Measurements from ENCODE around the gene AGTPBP1.
"Not testable (repeated sequence)": the region's sequence is repeated elsewhere in the genome, so short reads cannot be mapped to it uniquely, and the experiment has no call there.

AGTPBP1 gene

DNA sequence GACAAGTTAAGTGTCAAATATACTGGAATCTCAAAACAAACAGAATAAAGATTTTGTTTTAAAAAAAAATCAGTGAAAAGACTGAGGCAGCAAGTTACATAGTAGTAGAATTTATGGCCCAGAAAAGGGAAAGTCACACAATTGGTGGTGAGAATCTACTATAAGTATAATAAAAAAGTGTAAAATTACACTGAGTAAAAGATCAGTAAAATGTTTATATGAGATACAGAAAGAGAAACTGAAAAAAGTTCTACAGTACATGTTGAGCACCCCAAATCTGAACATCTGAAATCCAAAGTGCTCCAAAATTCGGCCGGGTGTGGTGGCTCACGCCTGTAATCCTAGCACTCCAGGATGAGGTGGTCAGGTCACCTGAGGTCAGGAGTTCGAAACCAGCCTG is 15.0 kb downstream of the AGTPBP1 start:
- no peak for DNase-seq

DNA sequence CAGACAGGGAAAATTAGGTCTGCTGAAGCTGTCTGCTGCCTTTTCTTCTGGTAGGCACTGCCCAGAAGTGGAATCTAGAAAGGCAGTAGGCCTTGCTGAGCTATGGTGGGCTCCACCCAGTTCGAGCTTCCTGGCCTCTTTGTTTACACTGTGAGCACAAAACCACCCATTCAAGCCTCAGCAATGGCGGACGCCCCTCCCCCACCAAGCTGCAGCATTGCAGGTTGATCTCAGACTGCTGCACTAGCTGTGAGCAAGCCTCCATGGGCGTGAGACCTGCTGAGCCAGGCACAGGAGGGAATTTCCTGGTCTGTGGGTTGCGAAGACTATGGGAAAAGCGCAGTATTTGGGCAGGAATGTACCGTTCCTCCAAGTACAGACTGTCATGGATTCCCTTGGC is 18.5 kb downstream of the AGTPBP1 start:
- no peak for DNase-seq

DNA sequence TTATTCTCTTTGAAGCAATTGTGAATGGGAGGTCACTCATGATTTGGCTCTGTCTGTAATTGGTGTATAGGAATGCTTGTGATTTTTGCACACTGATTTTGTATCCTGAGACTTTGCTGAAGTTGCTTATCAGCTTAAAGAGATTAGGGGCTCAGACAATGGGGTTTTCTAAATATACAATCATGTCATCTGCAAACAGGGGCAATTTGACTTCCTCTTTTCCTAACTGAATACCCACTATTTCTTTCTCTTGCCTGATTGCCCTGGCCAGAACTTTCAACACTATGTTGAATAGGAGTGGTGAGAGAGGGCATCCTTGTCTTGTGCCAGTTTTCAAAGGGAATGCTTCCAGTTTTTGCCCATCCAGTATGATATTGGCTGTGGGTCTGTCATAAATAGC is 22.3 kb downstream of the AGTPBP1 start:
- not testable (repeated sequence) for DNase-seq

DNA sequence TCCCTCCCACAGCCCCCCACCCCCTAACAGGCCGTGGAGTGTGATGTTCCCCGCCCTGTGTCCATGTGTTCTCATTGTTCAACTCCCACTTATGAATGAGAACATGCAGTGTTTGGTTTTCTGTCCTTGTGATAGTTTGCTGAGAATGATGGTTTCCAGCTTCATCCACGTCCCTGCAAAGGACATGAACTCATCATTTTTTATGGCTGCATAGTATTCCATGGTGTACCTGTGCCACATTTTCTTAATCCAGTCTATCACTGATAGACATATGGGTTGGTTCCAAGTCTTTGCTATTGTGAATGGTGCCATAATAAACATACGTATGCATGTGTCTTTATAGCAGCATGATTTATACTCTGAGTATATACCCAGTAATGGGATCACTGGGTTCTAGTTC is 23.9 kb downstream of the AGTPBP1 start:
- not testable (repeated sequence) for DNase-seq

DNA sequence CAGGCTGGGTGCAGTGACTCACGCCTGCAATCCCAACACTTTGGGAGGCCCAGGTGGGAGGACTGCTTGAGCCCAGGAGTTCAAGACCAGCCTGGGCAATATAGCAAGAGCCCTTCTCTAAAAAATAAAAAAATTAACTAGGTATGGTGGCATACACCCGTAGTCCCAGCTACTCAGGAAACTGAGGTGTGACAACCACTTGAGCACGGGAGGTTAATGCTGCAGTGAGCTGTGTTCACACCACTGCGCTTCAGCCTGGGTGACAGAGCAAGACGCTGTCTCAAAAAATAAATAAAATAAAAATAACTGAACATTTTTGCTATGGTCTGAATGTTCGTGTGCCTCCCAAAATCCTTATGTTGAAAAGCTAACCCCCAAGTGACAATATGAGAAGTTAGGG is 24.5 kb downstream of the AGTPBP1 start:
- DNase-seq = no peak

DNA sequence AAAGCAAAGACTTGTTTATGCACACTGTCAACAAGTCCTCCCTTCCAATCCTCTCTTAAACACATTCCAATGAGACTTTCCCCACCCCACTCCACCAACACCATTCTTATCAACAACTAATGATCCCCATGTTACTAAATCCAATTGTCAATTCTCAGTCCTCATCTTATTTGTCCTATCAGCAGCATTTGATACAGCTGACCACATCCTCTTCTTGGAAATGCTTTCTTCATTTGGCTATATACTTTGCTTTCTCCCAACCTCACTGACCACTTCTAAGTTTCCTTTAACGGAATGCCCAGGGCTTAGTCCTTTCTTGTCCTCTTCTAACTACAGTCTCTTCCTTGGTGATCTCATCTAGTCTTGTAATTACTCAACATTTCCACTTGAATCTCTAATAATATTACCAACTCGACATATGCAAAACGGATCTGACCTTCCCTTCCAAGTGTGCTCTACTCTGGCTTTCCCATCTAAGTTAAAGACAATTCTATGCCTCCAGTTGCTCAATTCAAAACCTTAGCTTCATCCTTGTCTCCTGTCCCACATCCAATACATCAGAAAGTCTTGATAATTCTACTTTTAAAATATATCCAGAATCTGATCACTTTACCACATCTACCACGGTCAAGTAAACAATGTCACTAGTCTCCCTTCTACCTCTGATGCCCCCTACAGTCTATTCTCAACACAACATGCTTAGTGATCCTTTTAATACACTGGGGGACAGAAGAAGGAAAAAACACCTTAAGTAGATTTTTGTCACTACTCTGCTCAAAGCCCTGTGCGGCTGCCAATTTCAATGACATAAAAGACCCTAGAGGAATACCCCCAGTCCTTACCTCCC is 25.5 kb downstream of the AGTPBP1 start:
- no peak for DNase-seq

DNA sequence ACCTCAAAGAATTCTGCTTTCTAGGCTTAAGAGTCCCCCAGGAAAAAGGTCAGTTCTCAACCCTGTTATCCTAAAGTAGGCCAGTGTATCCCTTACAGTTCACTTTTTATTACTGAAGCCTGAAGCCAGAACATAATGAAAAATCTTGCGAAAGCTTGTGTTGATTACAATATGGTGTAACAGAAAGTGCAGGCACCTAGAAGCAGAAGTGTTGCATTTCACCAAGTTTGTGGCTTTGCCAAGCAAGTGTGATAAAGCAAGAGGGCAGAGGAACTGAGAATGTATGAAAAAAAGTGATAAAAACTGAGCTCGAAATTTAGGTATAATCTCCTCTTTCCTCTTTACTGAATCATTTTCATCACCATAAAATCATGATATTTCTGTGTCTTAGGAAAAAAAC is 26.2 kb downstream of the AGTPBP1 start:
- DNase-seq = no peak

DNA sequence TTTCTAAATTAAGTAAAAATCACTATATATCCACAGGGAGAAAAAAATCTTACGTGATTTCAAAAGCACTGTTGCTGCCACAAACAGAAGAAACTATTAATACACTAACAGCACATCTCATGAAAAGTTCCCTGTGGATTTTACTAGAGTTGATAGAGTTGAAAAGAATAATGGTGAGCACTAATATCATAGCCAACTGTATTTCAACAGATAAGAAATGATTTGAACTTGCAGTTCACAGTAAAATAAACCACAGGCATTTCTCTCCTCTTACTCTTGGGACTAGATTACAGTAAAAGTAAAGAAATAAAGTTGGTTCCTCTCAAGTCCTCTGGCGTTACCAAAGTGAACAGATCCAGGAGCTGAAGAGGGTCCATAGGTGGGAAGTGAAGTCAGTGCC is 27.9 kb downstream of the AGTPBP1 start:
- DNase-seq = no peak

DNA sequence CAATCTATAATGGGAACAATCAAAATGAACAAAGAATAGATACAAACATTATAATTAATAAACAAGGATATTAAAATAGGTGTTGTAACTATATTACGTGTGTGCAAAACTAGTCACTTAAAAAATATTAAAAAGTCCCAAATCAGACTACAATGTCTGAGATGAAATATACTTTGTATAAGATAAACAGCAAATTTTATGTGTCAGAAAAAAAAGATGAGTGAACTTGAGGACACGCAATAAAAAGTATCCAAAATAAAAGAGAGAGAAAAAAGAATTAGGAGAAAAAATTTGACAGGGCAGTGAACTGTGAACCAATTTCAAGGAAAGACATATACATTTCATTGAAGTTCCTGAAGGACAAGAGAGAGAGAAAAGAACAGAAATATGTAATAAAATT is 37.0 kb downstream of the AGTPBP1 start:
- DNase-seq = no peak

DNA sequence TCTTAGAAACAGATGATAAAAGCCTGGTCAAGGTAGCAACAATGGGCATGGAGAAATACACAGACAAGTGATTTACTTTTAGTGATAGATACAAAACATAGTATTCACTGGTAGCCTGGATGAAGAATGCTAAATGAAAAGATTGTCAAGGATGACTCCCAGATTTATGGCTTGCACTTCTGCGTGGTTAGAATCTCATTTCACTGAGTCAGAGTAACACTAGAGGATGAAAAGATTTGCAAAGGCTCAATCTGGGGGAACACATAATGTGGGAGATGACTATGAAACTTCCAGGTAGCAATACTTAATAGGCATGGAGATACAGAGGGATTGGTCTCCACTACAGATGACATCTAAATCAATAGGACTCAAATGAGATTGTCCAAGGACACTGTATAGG is 38.4 kb downstream of the AGTPBP1 start:
- no peak for DNase-seq

DNA sequence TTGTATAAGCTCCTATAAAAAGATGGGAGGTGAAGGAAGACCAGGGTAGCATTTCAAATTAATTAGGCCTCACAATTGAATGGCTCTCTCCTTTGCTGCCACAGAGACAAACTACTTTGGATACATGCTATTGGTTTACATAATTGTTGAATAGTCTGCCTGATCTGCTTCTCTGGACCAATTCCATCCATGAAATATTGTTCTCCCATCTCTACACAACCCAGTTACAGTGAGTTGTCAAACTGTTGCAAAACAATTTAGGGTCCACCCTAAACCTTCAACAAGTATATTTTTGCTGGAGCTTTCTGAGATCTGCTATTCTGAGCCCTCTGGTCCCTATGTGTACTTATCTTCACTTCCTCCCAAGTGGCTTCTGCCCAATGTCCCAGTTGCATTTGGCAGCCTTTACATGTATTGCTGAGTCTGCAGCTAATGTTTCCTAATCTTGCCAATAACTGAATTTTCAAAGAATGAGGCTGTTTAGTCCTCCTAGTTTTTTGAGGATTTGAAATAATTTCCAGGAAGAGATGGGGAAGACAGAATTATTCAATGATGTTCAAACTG is 38.9 kb downstream of the AGTPBP1 start:
- no peak for DNase-seq

DNA sequence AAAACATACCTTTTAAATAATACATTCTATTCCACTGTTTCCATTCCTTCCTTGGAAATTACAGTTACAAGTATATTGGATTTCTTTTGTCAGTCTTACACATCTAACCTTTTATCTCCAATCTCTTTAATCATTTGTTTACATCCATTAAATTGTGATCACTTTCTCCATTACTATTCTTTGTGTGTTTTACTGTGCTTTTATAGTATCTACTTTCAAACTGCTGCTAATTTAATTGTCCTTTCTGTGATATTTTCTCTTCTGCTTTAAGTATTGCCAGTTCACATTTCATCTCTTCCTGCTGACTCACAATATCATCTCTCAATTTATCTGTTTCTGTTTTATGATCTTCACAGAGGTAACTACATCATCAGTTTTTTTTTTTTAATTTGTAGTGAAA is 39.6 kb downstream of the AGTPBP1 start:
- no peak for DNase-seq

DNA sequence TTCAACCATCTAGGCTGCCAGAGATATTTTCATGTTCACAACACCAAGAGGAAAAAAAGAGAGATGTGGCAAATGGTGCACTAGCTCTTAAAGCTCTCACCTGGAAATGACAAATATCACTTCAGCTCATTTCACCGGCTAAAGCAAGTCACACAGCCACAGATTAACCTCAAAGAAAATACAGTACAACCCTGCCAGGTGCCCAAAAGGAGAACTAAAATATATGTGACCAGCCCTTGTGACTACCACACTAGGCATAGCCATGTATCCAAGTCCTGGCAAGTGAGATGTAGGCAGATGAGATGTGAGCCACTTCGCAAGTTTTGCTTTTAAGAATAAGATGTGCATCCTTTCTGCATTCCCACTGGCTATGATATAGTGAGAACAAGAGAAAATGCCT is 41.4 kb downstream of the AGTPBP1 start:
- no peak for DNase-seq

DNA sequence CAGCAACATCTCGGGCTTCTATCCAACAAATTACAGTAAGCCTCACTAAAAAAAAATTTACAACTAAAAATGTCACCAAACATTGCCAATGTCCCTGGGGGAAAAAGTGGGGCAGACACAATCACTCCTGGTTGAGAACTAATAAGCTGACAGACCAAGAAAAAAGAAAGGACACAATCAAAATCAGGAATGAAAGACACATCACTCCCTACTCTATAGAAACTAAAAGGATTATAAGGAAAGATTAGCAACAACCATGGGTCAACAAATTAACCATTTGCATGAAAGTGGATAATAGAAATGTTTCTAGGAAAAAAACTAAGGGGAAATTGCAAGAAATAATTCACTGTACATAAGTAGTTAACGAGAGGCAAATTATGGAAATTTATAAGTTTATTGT is 53.4 kb downstream of the AGTPBP1 start:
- DNase-seq = no peak

DNA sequence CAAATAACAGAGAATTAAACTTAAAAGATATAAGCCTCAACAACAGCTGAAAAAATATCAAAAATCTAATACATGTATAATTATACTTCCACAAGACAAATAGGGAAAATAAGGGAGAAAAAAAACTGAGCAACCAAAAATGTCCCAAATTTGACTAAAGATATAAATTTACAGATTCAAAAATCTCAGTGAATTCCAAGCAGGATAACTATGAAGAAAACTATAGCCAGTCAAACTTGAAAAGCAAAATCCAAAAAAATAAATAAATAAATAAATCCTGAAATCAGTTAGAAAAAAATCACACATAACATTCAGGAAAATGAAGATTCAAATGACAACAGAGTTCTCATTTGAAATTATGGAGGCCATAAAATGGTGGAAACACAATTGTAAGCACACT is 56.7 kb downstream of the AGTPBP1 start:
- no peak for DNase-seq

DNA sequence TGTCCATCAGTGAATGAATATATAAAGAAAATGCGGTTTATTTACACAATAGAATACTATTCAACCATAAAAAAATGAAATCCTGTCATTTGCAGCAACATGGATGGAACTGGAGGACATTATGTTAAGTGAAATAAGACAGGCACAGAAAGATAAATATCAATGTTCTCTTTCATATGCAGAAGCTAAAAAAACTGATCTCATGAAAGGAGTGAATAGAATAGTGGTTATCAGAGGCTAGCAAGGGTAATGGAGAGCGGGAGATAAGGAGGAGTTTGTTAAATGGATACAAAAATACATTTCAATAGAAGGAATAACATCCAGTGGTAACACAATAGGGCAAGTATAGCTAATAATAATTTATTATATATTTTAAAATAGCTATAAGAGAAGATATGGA is 65.0 kb downstream of the AGTPBP1 start:
- no peak for DNase-seq

DNA sequence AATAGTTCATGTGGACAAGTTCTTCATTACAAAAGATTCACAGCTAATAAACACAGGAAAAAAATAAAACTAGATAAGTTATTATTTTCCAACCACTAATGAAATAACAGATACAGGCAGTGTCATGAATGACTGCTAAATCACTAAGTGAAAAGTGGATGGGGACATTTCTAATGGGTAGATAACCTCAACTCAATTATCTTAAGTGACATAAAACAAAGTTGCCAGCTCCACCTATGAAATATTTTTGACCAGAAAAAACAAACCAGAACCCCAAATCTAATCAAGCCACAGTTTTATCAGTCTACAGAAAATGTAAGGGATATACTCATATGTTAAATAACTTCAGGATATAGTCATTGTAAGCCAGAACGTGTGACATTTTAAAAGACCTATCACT is 74.4 kb downstream of the AGTPBP1 start:
- DNase-seq = no peak

DNA sequence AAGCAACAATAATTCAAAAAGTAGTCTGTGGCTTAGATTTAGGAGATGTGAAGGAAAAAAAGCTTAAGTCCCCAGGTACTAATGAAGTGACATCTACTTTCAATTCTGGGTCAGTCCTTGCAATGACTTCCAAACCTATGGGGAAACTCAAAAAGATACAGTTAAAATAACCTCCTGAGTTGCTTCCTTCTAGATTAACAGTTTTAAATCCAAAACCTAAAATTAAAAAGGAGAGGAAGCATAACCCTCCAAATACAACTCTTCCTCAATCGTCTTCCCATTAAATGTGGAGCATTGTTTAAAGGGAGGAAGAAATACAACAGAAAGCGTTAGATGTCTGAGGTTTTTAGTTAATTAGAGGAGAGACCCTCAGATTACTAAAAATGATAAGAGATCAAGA is 75.7 kb downstream of the AGTPBP1 start:
- DNase-seq = no peak

DNA sequence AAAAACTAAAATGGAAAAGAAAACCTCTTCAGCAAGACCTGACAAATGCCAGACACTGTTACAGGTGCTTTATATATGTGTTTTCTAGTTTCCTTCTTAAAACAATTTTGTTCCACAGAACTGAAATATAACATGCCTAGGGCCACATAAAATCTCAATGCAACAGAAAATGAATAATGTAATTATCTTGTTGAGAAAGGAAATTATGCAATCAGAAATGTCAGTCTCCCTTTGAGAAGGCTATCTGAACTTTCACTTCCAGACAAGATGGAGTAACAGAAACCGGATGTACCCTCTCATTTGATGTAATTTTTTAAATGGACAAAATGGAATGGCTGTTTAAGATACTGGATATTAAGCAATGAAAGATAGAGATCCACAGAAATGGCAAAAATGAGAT is 79.2 kb downstream of the AGTPBP1 start:
- no peak for DNase-seq

DNA sequence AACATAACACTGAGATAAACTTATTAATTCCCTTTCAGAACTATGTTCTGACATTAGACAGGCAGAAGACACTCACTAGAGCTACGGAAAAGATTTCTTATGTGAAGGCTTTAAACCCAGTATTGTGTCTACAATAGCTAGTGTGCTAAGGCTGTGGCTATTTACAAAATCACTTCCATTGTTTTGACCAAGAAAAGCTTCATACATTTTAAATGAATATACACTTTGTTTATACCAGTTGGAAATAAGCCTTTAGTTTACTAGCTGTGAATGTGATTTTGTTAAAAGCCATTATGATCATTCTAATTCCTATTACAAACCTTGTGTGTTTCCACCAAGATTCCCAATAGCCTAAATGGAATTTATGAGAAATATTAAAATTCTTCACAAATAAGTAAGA is 83.0 kb downstream of the AGTPBP1 start:
- DNase-seq = no peak

DNA sequence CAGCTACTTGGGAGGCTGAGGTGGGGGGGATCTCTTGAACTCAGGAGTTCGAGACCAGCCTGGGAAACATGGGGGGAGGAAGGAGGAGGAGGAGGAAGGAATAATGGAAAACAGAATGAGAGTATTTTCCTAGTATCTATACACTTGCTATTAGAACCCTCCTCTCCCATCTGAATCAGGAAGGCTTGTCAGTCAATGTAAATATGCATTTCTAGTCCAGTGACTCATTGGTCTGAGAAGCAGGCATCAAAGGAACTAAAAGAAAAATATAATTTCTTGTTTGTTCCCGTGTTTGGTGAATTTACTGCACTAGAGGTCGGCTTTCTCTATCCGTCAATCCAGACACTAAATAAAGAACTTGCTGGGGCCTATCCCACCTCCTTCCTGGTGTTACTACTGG is 88.6 kb downstream of the AGTPBP1 start:
- no peak for DNase-seq

DNA sequence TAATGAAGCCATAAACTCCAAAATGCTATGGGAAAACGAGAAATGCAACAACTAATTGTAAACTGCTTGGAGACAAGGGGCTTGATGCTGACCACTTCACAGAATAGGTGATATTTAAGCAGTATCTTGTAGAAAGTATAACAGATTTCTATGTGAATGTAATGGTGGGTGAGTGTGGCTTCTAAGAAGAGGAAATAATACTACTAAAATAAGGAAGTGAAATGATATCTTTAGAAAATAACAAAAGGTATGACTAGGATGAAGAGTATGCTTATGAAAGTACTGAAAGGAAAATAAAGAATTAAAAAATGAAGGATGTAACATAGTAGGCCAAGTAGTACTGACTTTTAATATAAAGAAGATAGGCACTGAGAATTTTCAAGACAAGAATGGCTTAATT is 94.2 kb downstream of the AGTPBP1 start:
- DNase-seq = no peak

DNA sequence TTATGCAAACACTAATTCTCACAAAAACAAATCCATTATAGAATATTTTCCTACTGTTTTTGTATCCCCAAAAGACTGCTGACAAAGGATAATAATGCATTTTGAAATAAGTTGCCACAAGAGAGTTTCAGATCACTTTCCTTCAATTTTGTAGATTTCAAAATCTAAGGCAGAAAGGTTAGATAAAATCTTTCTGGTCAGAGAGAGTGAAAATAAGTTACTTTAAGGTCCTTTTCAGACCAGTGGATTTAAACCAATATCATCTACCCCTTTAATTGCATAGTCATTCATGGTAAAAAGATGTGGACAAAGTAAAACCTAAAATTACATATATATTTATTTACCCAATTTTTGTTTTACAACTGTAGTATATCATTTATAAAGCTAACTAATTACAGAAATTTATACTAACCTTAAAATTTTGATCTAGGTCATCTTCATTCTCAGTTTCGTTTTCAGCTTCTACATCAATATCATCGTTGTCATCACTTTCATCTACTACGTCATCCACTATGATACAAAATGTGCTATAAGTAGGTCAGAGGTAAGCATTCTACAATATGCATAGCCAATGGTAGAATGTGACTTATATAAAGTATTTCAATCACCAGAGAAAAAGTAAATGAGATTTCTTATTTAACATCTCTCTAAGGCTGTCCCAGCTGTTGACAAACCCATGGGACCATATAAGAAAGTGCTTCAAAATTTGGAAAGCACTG is 95.7 kb downstream of the AGTPBP1 start:
- no peak for DNase-seq

DNA sequence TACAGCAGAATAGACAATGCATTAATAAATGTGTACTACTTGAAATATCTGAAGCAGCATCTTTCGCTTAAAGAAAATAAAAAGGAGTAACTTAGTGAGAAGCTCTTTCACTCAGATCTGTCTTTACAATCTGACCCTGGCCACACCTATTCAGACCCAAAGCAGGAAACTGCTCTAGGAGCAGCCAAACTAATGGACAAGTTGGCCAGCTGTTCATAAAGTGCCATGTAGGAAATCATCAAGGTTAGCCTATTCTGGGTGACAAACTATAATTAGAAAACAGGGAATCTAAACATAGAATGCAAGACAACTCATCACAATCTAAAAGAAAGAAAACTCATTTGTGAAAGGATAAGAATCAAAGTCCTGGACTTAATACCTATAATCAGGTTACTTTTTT is 101.3 kb downstream of the AGTPBP1 start:
- no peak for DNase-seq

Data from right kidney (tissue), 1 donor.